CD8-positive, alpha-beta memory T cell (primary cell): ENCODE data around the gene EIF2A. TPM values are rescaled to one million over a fixed set of nuclear protein-coding genes. Genes with fewer than 3 reads are reported as not detected.
"Not testable (repeated sequence)": the region's sequence is repeated elsewhere in the genome, so short reads cannot be mapped to it uniquely, and the experiment has no call there.

Experiments used
- CTCF ChIA-PET: fragments of 350-600 bp; sonication (Branson Sonifier 250); formaldehyde crosslinking; loops from one replicate; lab custom pipeline; 2021; ENCODE audit warnings: antibody characterized with exemption; lab: Charles Lee
- POLR2A ChIA-PET: fragments of 350-600 bp; sonication (Branson Sonifier 250); formaldehyde crosslinking; loops from one replicate; lab custom pipeline; 2021; ENCODE audit warnings: antibody characterized with exemption; lab: Charles Lee
- DNase-seq, 5 donors: peaks; one replicate each; pipeline versions ENCODE4 v3.0.0 to v3.0.0-alpha.2; 2020 to 2022; ENCODE audit warnings: mixed read lengths in 1 of 5
- H3K27ac ChIP-seq: one replicate; pipeline ENCODE4 v1.7.0; 2013; ENCODE audit warnings: low read depth, mild to moderate bottlenecking, low read length, moderate library complexity
- H3K27me3 ChIP-seq: 2 replicates; pipeline ENCODE4 v1.7.0; 2013; ENCODE audit warnings: low read length, mild to moderate bottlenecking; ENCODE audit not compliant: insufficient read depth, poor library complexity, severe bottlenecking
- H3K36me3 ChIP-seq: 2 replicates; pipeline ENCODE4 v1.7.0; 2013; ENCODE audit warnings: mild to moderate bottlenecking, low read length, moderate library complexity; ENCODE audit not compliant: insufficient read depth
- H3K4me1 ChIP-seq: 2 replicates; pipeline ENCODE4 v1.7.0; 2013; ENCODE audit warnings: mild to moderate bottlenecking, low read length, moderate library complexity; ENCODE audit not compliant: insufficient read depth
- H3K4me3 ChIP-seq: 2 replicates; pipeline ENCODE4 v1.7.0; 2013; ENCODE audit warnings: mild to moderate bottlenecking, low read length
- H3K9me3 ChIP-seq: 2 replicates; pipeline ENCODE4 v1.7.0; 2013; ENCODE audit warnings: mild to moderate bottlenecking, low read length
- H3K27ac Mint-ChIP-seq, 8 donors: one replicate each; pipeline ENCODE4 v1.8.0; 2020 to 2021; ENCODE audit warnings: mixed read lengths in 8 of 8, mild to moderate bottlenecking in 6 of 8, inconsistent platforms in 3 of 8, moderate library complexity in 3 of 8
- H3K27me3 Mint-ChIP-seq, 2 donors: one replicate each; pipeline ENCODE4 v1.8.0; 2020 to 2021; ENCODE audit warnings: mixed read lengths in 2 of 2, mild to moderate bottlenecking in 1 of 2, moderate library complexity in 1 of 2
- H3K36me3 Mint-ChIP-seq, 3 donors: one replicate each; pipeline ENCODE4 v1.8.0; 2020 to 2021; ENCODE audit warnings: mixed read lengths in 3 of 3, inconsistent platforms in 1 of 3, mild to moderate bottlenecking in 1 of 3
- H3K4me1 Mint-ChIP-seq, 3 donors: one replicate each; pipeline ENCODE4 v1.8.0; 2020 to 2021; ENCODE audit warnings: mixed read lengths in 3 of 3, inconsistent platforms in 1 of 3, mild to moderate bottlenecking in 1 of 3
- H3K4me3 Mint-ChIP-seq, 7 donors: one replicate each; pipeline ENCODE4 v1.8.0; 2020 to 2021; ENCODE audit warnings: mixed read lengths in 7 of 7, mild to moderate bottlenecking in 6 of 7, moderate library complexity in 4 of 7, inconsistent platforms in 2 of 7
- H3K9me3 Mint-ChIP-seq, 5 donors: one replicate each; pipeline ENCODE4 v1.8.0; 2020 to 2022; ENCODE audit warnings: mixed read lengths in 5 of 5, mild to moderate bottlenecking in 3 of 5, moderate library complexity in 2 of 5, inconsistent platforms in 1 of 5
- polyA plus RNA-seq: library from polyadenylated mRNA; unstranded; fragments of 300-500 nt; fragmentation: Illumina TruSeq; gene quantifications from one replicate; pipeline ENCODE4 v1.2.3, GENCODE V29; 2021
- total RNA-seq, 2 experiments: library from RNA; stranded (reverse); gene quantifications; one replicate each; pipeline ENCODE4 v1.2.3, GENCODE V29; 2021

Gene EIF2A
- 100 to 1,000 TPM; 128 to 131 TPM for total RNA-seq
- polyA plus RNA-seq = 41.5 TPM

- Histone ChIP-seq H3K27ac (peak within 1 kb of the TSS; percentile 88), H3K27me3 (no peaks in the 10 kb centered on the region), H3K4me3 (peak within 1 kb of the TSS; percentile 89), H3K36me3 (peaks cover 9% of the 10 kb centered on the region), H3K4me1 (peaks cover 41% of the 10 kb centered on the region), H3K9me3 (no peaks in the 10 kb centered on the region)
- POLR2A ChIA-PET = interaction anchor here (0.7 to 3.8 kb wide), 9 partner anchors 9 to 216 kb away, joined by 3 to 65 read pairs (median 5); partner anchors contain the start of genes ERICH6, SELENOT, SIAH2 and TSC22D2
- peaks cover 61 to 82% (median 80%) of the 10 kb centered on the region in 3 donors for H3K4me1 Mint-ChIP-seq
- peak within 1 kb of the TSS; percentile 92 to 100 (median 97) for H3K4me3 Mint-ChIP-seq
- peaks cover 0 to 54% (median 11%) of the 10 kb centered on the region in 3 donors for H3K36me3 Mint-ChIP-seq
- H3K27me3 Mint-ChIP-seq = no peaks in the 10 kb centered on the region
- CTCF ChIA-PET = interaction anchor here (1.0 to 1.2 kb wide), 3 partner anchors 9 to 216 kb away, joined by 3 to 8 read pairs (median 4); partner anchors contain the start of gene SIAH2
- peak within 1 kb of the TSS; percentile 98 to 100 (median 99) for H3K27ac Mint-ChIP-seq
- DNase-seq = peak; percentile 99 to 100 (median 99)
- H3K9me3 Mint-ChIP-seq = no peaks in the 10 kb centered on the region
Measured at GRCh38 chr3:150546226-150547044, at the start of gene EIF2A, which contains the start of gene SERP1. EIF2A (plus strand) TSS chr3:150546787; CDS start chr3:150546803, 16 bp downstream. SERP1 (minus strand) TSS chr3:150546496; CDS start chr3:150546135, 361 bp downstream.

GRCh38 chr3:150497956-150498355 is 48.6 kb upstream of the EIF2A start:
- H3K9me3 ChIP-seq = no peaks in the 10 kb centered on the region
- CTCF ChIA-PET = interaction anchor here (1.0 to 1.1 kb wide), 2 partner anchors 88 to 212 kb away, joined by 3 to 4 read pairs; no protein-coding TSS in a partner anchor
- DNase-seq = no peak
- no peaks in the 10 kb centered on the region for H3K4me1 Mint-ChIP-seq
- no peaks in the 10 kb centered on the region for H3K36me3 ChIP-seq
- peaks cover 0 to 11% (median 5%) of the 10 kb centered on the region in 5 donors for H3K9me3 Mint-ChIP-seq
- no peaks in the 10 kb centered on the region for H3K27me3 ChIP-seq
- peaks cover 2 to 3% of the 10 kb centered on the region in 2 donors for H3K27me3 Mint-ChIP-seq
- peaks cover 0 to 8% (median 3%) of the 10 kb centered on the region in 3 donors for H3K36me3 Mint-ChIP-seq
- no peak overlapping the region for H3K27ac Mint-ChIP-seq
- no peak overlapping the region for H3K4me3 Mint-ChIP-seq
- no peaks in the 10 kb centered on the region for H3K4me1 ChIP-seq
- no peak overlapping the region for H3K27ac ChIP-seq
- H3K4me3 ChIP-seq = no peak overlapping the region
- POLR2A ChIA-PET = no interaction called here

- H3K4me3 ChIP-seq, H3K9me3 ChIP-seq, DNase-seq, H3K36me3 ChIP-seq, H3K4me1 ChIP-seq, CTCF ChIA-PET, H3K27ac Mint-ChIP-seq, POLR2A ChIA-PET, H3K4me1 Mint-ChIP-seq, H3K27me3 ChIP-seq, H3K27ac ChIP-seq, H3K4me3 Mint-ChIP-seq: not testable (repeated sequence)
- Mint-ChIP-seq H3K27me3 (peaks cover 12 to 14% of the 10 kb centered on the region in 2 donors), H3K9me3 (peaks cover 0 to 11% (median 5%) of the 10 kb centered on the region in 5 donors), H3K36me3 (peaks cover 0 to 11% (median 3%) of the 10 kb centered on the region in 3 donors)
Measured at GRCh38 chr3:150500960-150501359, 45.6 kb upstream of the EIF2A start.

GRCh38 chr3:150503402-150504099 is 43.0 kb upstream of the EIF2A start:
- CTCF ChIA-PET = interaction anchor here (0.9 to 2.2 kb wide), 3 partner anchors 8 to 217 kb away, joined by 4 to 9 read pairs (median 5); no protein-coding TSS in a partner anchor
- no peaks in the 10 kb centered on the region for H3K9me3 ChIP-seq
- H3K4me1 ChIP-seq = no peaks in the 10 kb centered on the region
- H3K27me3 Mint-ChIP-seq = peaks cover 12 to 32% of the 10 kb centered on the region in 2 donors
- H3K4me3 ChIP-seq = no peak overlapping the region
- no peaks in the 10 kb centered on the region for H3K36me3 ChIP-seq
- POLR2A ChIA-PET = no interaction called here
- H3K36me3 Mint-ChIP-seq = peaks cover 1 to 30% (median 3%) of the 10 kb centered on the region in 3 donors
- H3K27ac Mint-ChIP-seq = no peak overlapping the region
- peaks cover 3 to 18% (median 5%) of the 10 kb centered on the region in 5 donors for H3K9me3 Mint-ChIP-seq
- H3K27ac ChIP-seq = no peak overlapping the region
- DNase-seq = no peak
- H3K4me3 Mint-ChIP-seq = no peak overlapping the region
- H3K4me1 Mint-ChIP-seq = no peaks in the 10 kb centered on the region
- H3K27me3 ChIP-seq = no peaks in the 10 kb centered on the region

GRCh38 chr3:150504483-150504882 is 42.1 kb upstream of the EIF2A start:
- Mint-ChIP-seq H3K4me3 (no peak overlapping the region), H3K4me1 (no peaks in the 10 kb centered on the region), H3K27me3 (peaks cover 12 to 37% of the 10 kb centered on the region in 2 donors), H3K36me3 (peaks cover 1 to 31% (median 3%) of the 10 kb centered on the region in 3 donors), H3K27ac (no peak overlapping the region), H3K9me3 (peaks cover 3 to 18% (median 5%) of the 10 kb centered on the region in 5 donors)
- POLR2A ChIA-PET = no interaction called here
- no peak for DNase-seq
- Histone ChIP-seq H3K9me3 (no peaks in the 10 kb centered on the region), H3K27me3 (no peaks in the 10 kb centered on the region), H3K27ac (no peak overlapping the region), H3K36me3 (no peaks in the 10 kb centered on the region), H3K4me3 (no peak overlapping the region), H3K4me1 (no peaks in the 10 kb centered on the region)
- CTCF ChIA-PET = interaction anchor here (1.2 to 2.2 kb wide), 2 partner anchors 9 to 218 kb away, joined by 5 to 9 read pairs; no protein-coding TSS in a partner anchor

- ChIA-PET CTCF (no interaction called here), POLR2A (no interaction called here)
- H3K9me3 ChIP-seq = no peaks in the 10 kb centered on the region
- Mint-ChIP-seq H3K4me3 (no peak overlapping the region), H3K27ac (no peak overlapping the region), H3K4me1 (no peaks in the 10 kb centered on the region), H3K36me3 (peaks cover 1 to 27% (median 2%) of the 10 kb centered on the region in 3 donors), H3K9me3 (peaks cover 0 to 10% (median 3%) of the 10 kb centered on the region in 5 donors), H3K27me3 (peaks cover 12 to 47% of the 10 kb centered on the region in 2 donors)
- no peaks in the 10 kb centered on the region for H3K36me3 ChIP-seq
- H3K4me3 ChIP-seq = no peak overlapping the region
- no peak for DNase-seq
- H3K27me3 ChIP-seq = no peaks in the 10 kb centered on the region
- H3K4me1 ChIP-seq = no peaks in the 10 kb centered on the region
- H3K27ac ChIP-seq = no peak overlapping the region
Measured at GRCh38 chr3:150508401-150508800, 38.2 kb upstream of the EIF2A start.

- Histone ChIP-seq H3K27me3 (no peaks in the 10 kb centered on the region), H3K36me3 (no peaks in the 10 kb centered on the region), H3K4me3 (no peak overlapping the region), H3K9me3 (no peaks in the 10 kb centered on the region), H3K27ac (no peak overlapping the region), H3K4me1 (no peaks in the 10 kb centered on the region)
- H3K4me3 Mint-ChIP-seq = no peak overlapping the region
- H3K36me3 Mint-ChIP-seq = peaks cover 1 to 27% (median 2%) of the 10 kb centered on the region in 3 donors
- no peak for DNase-seq
- ChIA-PET POLR2A (no interaction called here), CTCF (no interaction called here)
- no peak overlapping the region for H3K27ac Mint-ChIP-seq
- H3K9me3 Mint-ChIP-seq = peaks cover 0 to 10% (median 3%) of the 10 kb centered on the region in 5 donors
- peaks cover 15 to 45% of the 10 kb centered on the region in 2 donors for H3K27me3 Mint-ChIP-seq
- H3K4me1 Mint-ChIP-seq = no peaks in the 10 kb centered on the region
Measured at GRCh38 chr3:150509780-150510179, 36.8 kb upstream of the EIF2A start.
